SK-N-SH (cell line): ENCODE results near the gene MMAB. TPM values are rescaled to one million over a fixed set of nuclear protein-coding genes. Genes with fewer than 3 reads are reported as not detected.

Source experiments
- CTCF ChIA-PET: fragments of 300-600, 350-600 bp; formaldehyde crosslinking; extraction: SDS; loops from one replicate; lab custom pipeline; 2021; lab: Yijun Ruan, JAX
- POLR2A ChIA-PET: fragments of 350-600 bp; sonication (Branson Sonifier 250); formaldehyde crosslinking; extraction: SDS; loops from one replicate; lab custom pipeline; 2020; ENCODE audit warnings: antibody characterized with exemption, inconsistent platforms; lab: Yijun Ruan, JAX
- DNase-seq: peaks from one replicate; pipeline ENCODE4 v3.0.0; 2012
- H2AFZ ChIP-seq: fragments of 200-600 bp; sonication (generic); 2 replicates; pipeline ENCODE4 v1.8.1; 2016; ENCODE audit warnings: antibody characterized with exemption, mild to moderate bottlenecking, low read depth
- H3F3A ChIP-seq: fragments of 200-600 bp; sonication (generic); replicated peaks from 2 replicates; pipeline ENCODE3; 2016; ENCODE audit warnings: antibody characterized with exemption, mild to moderate bottlenecking; ENCODE audit not compliant: insufficient read depth
- H3K27ac ChIP-seq, 2 experiments: fragments of 200-500 bp in 1 of 2; fragments of 200-600 bp in 1 of 2; sonication (Bioruptor generic) in 1 of 2; sonication (generic), shearing (Covaris generic) in 1 of 2; 2 replicates each; pipeline versions ENCODE4 v1.5.1 to v1.6.1; 2014 to 2016; ENCODE audit warnings: low read depth in 2 of 2, inconsistent platforms in 1 of 2, low read length in 1 of 2, mild to moderate bottlenecking in 1 of 2, mixed read lengths in 1 of 2
- H3K27me3 ChIP-seq: fragments of 200-600 bp; sonication (generic), shearing (Covaris generic); 2 replicates; pipeline ENCODE4 v1.6.1; 2016; ENCODE audit warnings: mixed run types; ENCODE audit not compliant: insufficient read depth
- H3K36me3 ChIP-seq, 2 experiments: fragments of 200-500 bp in 1 of 2; fragments of 200-600 bp in 1 of 2; sonication (Bioruptor generic) in 1 of 2; sonication (generic) in 1 of 2; replicated peaks in 1 of 2; 2 replicates each; pipeline versions ENCODE3 to v1.5.1; 2014 to 2016; ENCODE audit warnings: low read length in 1 of 2, mild to moderate bottlenecking in 1 of 2; ENCODE audit not compliant: insufficient read depth in 2 of 2, control insufficient read depth in 1 of 2
- H3K4me1 ChIP-seq, 2 experiments: fragments of 200-500 bp in 1 of 2; fragments of 200-600 bp in 1 of 2; sonication (Bioruptor generic) in 1 of 2; sonication (generic), shearing (Covaris generic) in 1 of 2; 2 replicates each; pipeline versions ENCODE4 v1.5.1 to v1.6.1; 2014 to 2016; ENCODE audit warnings: low read depth in 1 of 2, low read length in 1 of 2, mixed run types in 1 of 2; ENCODE audit not compliant: insufficient read depth in 2 of 2, control insufficient read depth in 1 of 2
- H3K4me2 ChIP-seq: fragments of 200-600 bp; sonication (generic), shearing (Covaris generic); 2 replicates; pipeline ENCODE4 v1.6.1; 2017; ENCODE audit warnings: mixed run types
- H3K4me3 ChIP-seq, 2 experiments: fragments of 200-500 bp in 1 of 2; fragments of 200-600 bp in 1 of 2; sonication (Bioruptor generic) in 1 of 2; sonication (generic), shearing (Covaris generic) in 1 of 2; 2 replicates each; pipeline versions ENCODE4 v1.5.1 to v1.8.1; 2014 to 2016; ENCODE audit warnings: low read depth in 2 of 2, inconsistent platforms in 1 of 2, low read length in 1 of 2, mild to moderate bottlenecking in 1 of 2, mixed read lengths in 1 of 2, moderate library complexity in 1 of 2
- H3K79me2 ChIP-seq: fragments of 200-600 bp; sonication (generic); 2 replicates; pipeline ENCODE4 v1.8.1; 2017; ENCODE audit warnings: mild to moderate bottlenecking; ENCODE audit not compliant: insufficient read depth
- H3K9ac ChIP-seq: fragments of 200-600 bp; sonication (generic); 2 replicates; pipeline ENCODE4 v1.6.1; 2017; ENCODE audit warnings: mixed run types
- H3K9me2 ChIP-seq: fragments of 200-600 bp; sonication (generic); 2 replicates; pipeline ENCODE4 v1.6.1; 2017; ENCODE audit warnings: mixed run types
- H3K9me3 ChIP-seq: fragments of 200-600 bp; sonication (generic); 2 replicates; pipeline ENCODE4 v1.6.1; 2017; ENCODE audit warnings: mixed run types, mild to moderate bottlenecking, moderate library complexity
- H4K20me1 ChIP-seq: fragments of 200-600 bp; sonication (generic); 2 replicates; pipeline ENCODE4 v1.6.1; 2017; ENCODE audit warnings: mild to moderate bottlenecking, mixed run types; ENCODE audit not compliant: insufficient read depth
- ELF1 ChIP-seq: IDR thresholded peaks from 2 replicates; pipeline ENCODE4 v1.4.0; 2012
- FOSL2 ChIP-seq: IDR thresholded peaks from 2 replicates; pipeline ENCODE4 v1.4.0; 2012; ENCODE audit warnings: low read depth, mild to moderate bottlenecking, moderate library complexity, borderline replicate concordance
- FOXJ3 ChIP-seq: sonication (generic); formaldehyde crosslinking; IDR thresholded peaks from 2 replicates; pipeline ENCODE4 v1.5.1; 2020; ENCODE audit warnings: mild to moderate bottlenecking, missing genetic modification reagents
- FOXM1 ChIP-seq: IDR thresholded peaks from 2 replicates; pipeline ENCODE4 v1.4.0; 2012; ENCODE audit warnings: low read depth, mild to moderate bottlenecking
- GABPA ChIP-seq: IDR thresholded peaks from 2 replicates; pipeline ENCODE4 v1.4.0; 2012; ENCODE audit warnings: low read depth, mild to moderate bottlenecking
- GATA2 ChIP-seq: sonication (generic); formaldehyde crosslinking; IDR thresholded peaks from 2 replicates; pipeline ENCODE4 v1.5.0; 2020; ENCODE audit warnings: mild to moderate bottlenecking, missing genetic modification reagents
- IRF3 ChIP-seq: fragments of 150-350 bp; IDR thresholded peaks from 2 replicates; pipeline ENCODE4 v1.6.1; 2016; ENCODE audit warnings: mild to moderate bottlenecking, low read depth, low read length
- JUND ChIP-seq: IDR thresholded peaks from 2 replicates; pipeline ENCODE4 v1.4.0; 2012
- MEF2A ChIP-seq: IDR thresholded peaks from 2 replicates; pipeline ENCODE4 v1.4.0; 2012; ENCODE audit warnings: low read depth, borderline replicate concordance
- NRF1 ChIP-seq: IDR thresholded peaks from 2 replicates; pipeline ENCODE4 v1.6.1; 2012; ENCODE audit warnings: low read depth, mild to moderate bottlenecking, low read length
- POLR2AphosphoS5 ChIP-seq: IDR thresholded peaks from 2 replicates; pipeline ENCODE4 v1.6.1; 2012; ENCODE audit warnings: low read depth, low read length
- RCOR1 ChIP-seq: fragments of 150-350 bp; IDR thresholded peaks from 2 replicates; pipeline ENCODE4 v1.6.1; 2017; ENCODE audit warnings: antibody characterized with exemption, low read length
- REST ChIP-seq: IDR thresholded peaks from 2 replicates; pipeline ENCODE4 v1.6.1; 2012; ENCODE audit warnings: mild to moderate bottlenecking, low read depth, low read length, moderate library complexity
- RFX5 ChIP-seq: IDR thresholded peaks from 2 replicates; pipeline ENCODE4 v1.6.1; 2012; ENCODE audit warnings: mild to moderate bottlenecking, improper control_type of control experiment, low read length
- SMC3 ChIP-seq: IDR thresholded peaks from 2 replicates; pipeline ENCODE4 v1.6.1; 2012; ENCODE audit warnings: low read depth, low read length, improper control_type of control experiment
- TAF1 ChIP-seq: IDR thresholded peaks from 2 replicates; pipeline ENCODE4 v1.6.1; 2012; ENCODE audit warnings: low read depth, mild to moderate bottlenecking, low read length, moderate library complexity, borderline replicate concordance
- ZBTB33 ChIP-seq: IDR thresholded peaks from 2 replicates; pipeline ENCODE4 v1.4.0; 2012; ENCODE audit warnings: low read depth, borderline replicate concordance
- WGBS: methylation state at CpG from one replicate; pipeline ENCODE4 v1.1.6; 2017; ENCODE audit warnings: low lambda C conversion rate; 5-methylcytosine and 5-hydroxymethylcytosine counted together
- polyA plus RNA-seq, 3 experiments: library from polyadenylated mRNA; depleted of rRNA; stranded (reverse); fragments of >200 nt; gene quantifications; 2 replicates each; pipeline ENCODE4 v1.2.3, GENCODE V29; 2012

Gene MMAB
- polyA plus RNA-seq, 1 of the 3 experiments (the other 2 are of a cell fraction): 15.9 TPM

GRCh38 chr12:109591041-109591440, 17.7 kb upstream of the MMAB start (continued):
- TF ChIP-seq REST: no peak
- no peak for TF ChIP-seq TAF1
- TF ChIP-seq ZBTB33: no peak
- peak; percentile 72; the same call in 1 of the 2 replicates for TF ChIP-seq FOXJ3 (CRISPR knock-in tag)
- TF ChIP-seq, all 33 proteins: peak for 7

- ChIA-PET CTCF (interaction anchor here (1.1 to 14.2 kb wide), 6 partner anchors 18 to 184 kb away, joined by 3 to 175 read pairs (median 8); partner anchors contain the start of genes FAM222A, MMAB and MVK), POLR2A (interaction anchor here (0.7 to 1.4 kb wide), 5 partner anchors 16 to 128 kb away, joined by 3 to 4 read pairs (median 3); partner anchors contain the start of genes MMAB and MVK)
- H3K9me2 ChIP-seq: no peaks in the 10 kb centered on the region
- TF ChIP-seq POLR2AphosphoS5 (no peak), JUND (no peak), IRF3 (no peak), GATA2 (CRISPR knock-in tag) (no peak), MEF2A (no peak), FOXM1 (no peak), ELF1 (no peak), GABPA (no peak), RCOR1 (no peak), RFX5 (no peak), SMC3 (no peak), FOSL2 (no peak), NRF1 (no peak)
- peaks cover 0 to 36% of the 10 kb centered on the region in 2 experiments; a peak in 2 of 4 replicates for H3K4me1 ChIP-seq
- H3K27me3 ChIP-seq: no peaks in the 10 kb centered on the region
- peak overlapping the region in 1 of 2 experiments; percentile 77; a peak in 2 of 4 replicates for H3K27ac ChIP-seq
- peaks cover 3% of the 10 kb centered on the region for H3F3A ChIP-seq
- WGBS: 86% methylated on average over 8 of the region's 8 CpGs
- H3K79me2 ChIP-seq: no peaks in the 10 kb centered on the region
- H4K20me1 ChIP-seq: no peaks in the 10 kb centered on the region
- no peaks in the 10 kb centered on the region for H3K9me3 ChIP-seq
- H3K4me2 ChIP-seq: no peak overlapping the region
- H2AFZ ChIP-seq: no peak overlapping the region
- no peak for DNase-seq
- no peak overlapping the region for H3K4me3 ChIP-seq
- H3K36me3 ChIP-seq: peaks cover 0 to 12% of the 10 kb centered on the region in 2 experiments
- no peak overlapping the region for H3K9ac ChIP-seq
These were observed 17.3 kb upstream of the MMAB start for GRCh38 chr12:109590566-109590965.
